ENCODE data around the gene CDC45.

Gene CDC45

DNA sequence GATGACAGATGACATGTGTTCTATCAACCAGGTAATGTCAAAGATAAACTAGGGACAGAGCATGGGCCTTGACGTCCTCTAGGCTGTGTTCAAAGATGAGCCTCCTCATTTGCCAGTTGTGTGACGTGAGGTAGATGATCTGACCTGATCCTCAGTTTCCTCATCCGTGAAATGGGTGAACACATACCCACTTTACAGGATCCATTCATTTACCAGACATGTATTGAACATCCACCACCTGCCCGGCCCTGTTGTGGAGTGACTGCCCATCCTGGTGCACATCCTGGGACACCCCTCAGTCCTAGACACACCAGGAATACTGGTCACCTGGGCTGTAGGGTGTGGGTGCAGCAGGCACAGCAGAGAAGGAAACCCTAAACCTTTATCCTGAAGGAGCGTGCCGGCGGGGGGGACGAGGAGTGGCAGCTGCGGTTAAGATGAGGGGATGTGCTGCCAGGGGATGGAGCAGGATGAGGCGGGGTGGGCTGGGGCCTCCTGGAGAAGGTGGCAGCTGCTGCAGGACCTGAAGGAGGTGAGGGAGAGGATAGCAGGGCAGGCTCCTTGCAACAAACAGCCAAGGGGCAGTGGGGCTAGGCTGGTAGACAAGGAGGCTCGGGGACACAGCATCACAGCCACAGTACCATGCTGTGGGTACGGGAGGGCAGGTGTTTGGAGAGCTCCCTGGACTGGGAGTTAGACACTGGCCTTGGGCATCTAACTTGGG, 36.1 kb downstream of the CDC45 start:
- TF ChIP-seq ZNF19 (tag by site-specific recombination; IDR thresholded peaks at IDR 0.05; ENCODE audit: low read depth) (no peak), ZNF529 (tag by site-specific recombination; IDR thresholded peaks at IDR 0.05; ENCODE audit: insufficient replicate concordance) (no peak), SETDB1 (IDR thresholded peaks at IDR 0.05; ENCODE audit: insufficient read length, low read length) (no peak), ZNF777 (tag by site-specific recombination; IDR thresholded peaks at IDR 0.05; ENCODE audit: borderline replicate concordance) (no peak), ZNF426 (tag by site-specific recombination; IDR thresholded peaks at IDR 0.05) (no peak), SP2 (tag by site-specific recombination; IDR thresholded peaks at IDR 0.05) (no peak), ZSCAN23 (tag by site-specific recombination; IDR thresholded peaks at IDR 0.05) (no peak), ZNF473 (tag by site-specific recombination; IDR thresholded peaks at IDR 0.05) (no peak), ZNF629 (tag by site-specific recombination; IDR thresholded peaks at IDR 0.05) (no peak), ZNF223 (tag by site-specific recombination; IDR thresholded peaks at IDR 0.05) (no peak), ZNF830 (tag by site-specific recombination; IDR thresholded peaks at IDR 0.05; ENCODE audit: low read depth) (no peak), ZNF140 (tag by site-specific recombination; IDR thresholded peaks at IDR 0.05) (no peak), GLI2 (tag by site-specific recombination; IDR thresholded peaks at IDR 0.05; ENCODE audit: borderline replicate concordance, low read depth) (no peak), ZBTB17 (tag by site-specific recombination; IDR thresholded peaks at IDR 0.05) (no peak), OVOL3 (tag by site-specific recombination; IDR thresholded peaks at IDR 0.05) (no peak)
- TF ChIP-seq, protein P1, sequence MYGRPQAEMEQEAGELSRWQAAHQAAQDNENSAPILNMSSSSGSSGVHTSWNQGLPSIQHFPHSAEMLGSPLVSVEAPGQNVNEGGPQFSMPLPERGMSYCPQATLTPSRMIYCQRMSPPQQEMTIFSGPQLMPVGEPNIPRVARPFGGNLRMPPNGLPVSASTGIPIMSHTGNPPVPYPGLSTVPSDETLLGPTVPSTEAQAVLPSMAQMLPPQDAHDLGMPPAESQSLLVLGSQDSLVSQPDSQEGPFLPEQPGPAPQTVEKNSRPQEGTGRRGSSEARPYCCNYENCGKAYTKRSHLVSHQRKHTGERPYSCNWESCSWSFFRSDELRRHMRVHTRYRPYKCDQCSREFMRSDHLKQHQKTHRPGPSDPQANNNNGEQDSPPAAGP (tag by site-specific recombination; IDR thresholded peaks at IDR 0.05) = no peak
- TF ChIP-seq, protein P2, sequence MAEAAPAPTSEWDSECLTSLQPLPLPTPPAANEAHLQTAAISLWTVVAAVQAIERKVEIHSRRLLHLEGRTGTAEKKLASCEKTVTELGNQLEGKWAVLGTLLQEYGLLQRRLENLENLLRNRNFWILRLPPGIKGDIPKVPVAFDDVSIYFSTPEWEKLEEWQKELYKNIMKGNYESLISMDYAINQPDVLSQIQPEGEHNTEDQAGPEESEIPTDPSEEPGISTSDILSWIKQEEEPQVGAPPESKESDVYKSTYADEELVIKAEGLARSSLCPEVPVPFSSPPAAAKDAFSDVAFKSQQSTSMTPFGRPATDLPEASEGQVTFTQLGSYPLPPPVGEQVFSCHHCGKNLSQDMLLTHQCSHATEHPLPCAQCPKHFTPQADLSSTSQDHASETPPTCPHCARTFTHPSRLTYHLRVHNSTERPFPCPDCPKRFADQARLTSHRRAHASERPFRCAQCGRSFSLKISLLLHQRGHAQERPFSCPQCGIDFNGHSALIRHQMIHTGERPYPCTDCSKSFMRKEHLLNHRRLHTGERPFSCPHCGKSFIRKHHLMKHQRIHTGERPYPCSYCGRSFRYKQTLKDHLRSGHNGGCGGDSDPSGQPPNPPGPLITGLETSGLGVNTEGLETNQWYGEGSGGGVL (tag by site-specific recombination; IDR thresholded peaks at IDR 0.05) = no peak
- TF ChIP-seq, protein P3, sequence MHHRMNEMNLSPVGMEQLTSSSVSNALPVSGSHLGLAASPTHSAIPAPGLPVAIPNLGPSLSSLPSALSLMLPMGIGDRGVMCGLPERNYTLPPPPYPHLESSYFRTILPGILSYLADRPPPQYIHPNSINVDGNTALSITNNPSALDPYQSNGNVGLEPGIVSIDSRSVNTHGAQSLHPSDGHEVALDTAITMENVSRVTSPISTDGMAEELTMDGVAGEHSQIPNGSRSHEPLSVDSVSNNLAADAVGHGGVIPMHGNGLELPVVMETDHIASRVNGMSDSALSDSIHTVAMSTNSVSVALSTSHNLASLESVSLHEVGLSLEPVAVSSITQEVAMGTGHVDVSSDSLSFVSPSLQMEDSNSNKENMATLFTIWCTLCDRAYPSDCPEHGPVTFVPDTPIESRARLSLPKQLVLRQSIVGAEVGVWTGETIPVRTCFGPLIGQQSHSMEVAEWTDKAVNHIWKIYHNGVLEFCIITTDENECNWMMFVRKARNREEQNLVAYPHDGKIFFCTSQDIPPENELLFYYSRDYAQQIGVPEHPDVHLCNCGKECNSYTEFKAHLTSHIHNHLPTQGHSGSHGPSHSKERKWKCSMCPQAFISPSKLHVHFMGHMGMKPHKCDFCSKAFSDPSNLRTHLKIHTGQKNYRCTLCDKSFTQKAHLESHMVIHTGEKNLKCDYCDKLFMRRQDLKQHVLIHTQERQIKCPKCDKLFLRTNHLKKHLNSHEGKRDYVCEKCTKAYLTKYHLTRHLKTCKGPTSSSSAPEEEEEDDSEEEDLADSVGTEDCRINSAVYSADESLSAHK (tag by site-specific recombination; IDR thresholded peaks at IDR 0.05) = no peak
- CTCF ChIA-PET = interaction anchor here (0.6 to 0.9 kb wide), 2 partner anchors 13 to 116 kb away, joined by 4 to 8 read pairs; no protein-coding TSS in a partner anchor
- no peak overlapping the region for H3K4me3 ChIP-seq (ENCODE audit: low read depth, low read length)
- no peak overlapping the region for H3K27ac ChIP-seq (ENCODE audit: extremely low read depth, low read depth, low read length)
- H3K36me3 ChIP-seq (ENCODE audit: control insufficient read depth in 2 of 2, insufficient read depth in 1 of 2, low read length in 2 of 2) = peaks cover 13 to 98% of the 10 kb centered on the region in 2 experiments
- POLR2A ChIA-PET = no interaction called here
- no peaks in the 10 kb centered on the region for H3K4me1 ChIP-seq (ENCODE audit: control insufficient read depth, insufficient read depth, low read length)
- no peaks in the 10 kb centered on the region for H3K9me3 ChIP-seq (ENCODE audit: control insufficient read depth, insufficient read depth, low read depth, low read length)

DNA sequence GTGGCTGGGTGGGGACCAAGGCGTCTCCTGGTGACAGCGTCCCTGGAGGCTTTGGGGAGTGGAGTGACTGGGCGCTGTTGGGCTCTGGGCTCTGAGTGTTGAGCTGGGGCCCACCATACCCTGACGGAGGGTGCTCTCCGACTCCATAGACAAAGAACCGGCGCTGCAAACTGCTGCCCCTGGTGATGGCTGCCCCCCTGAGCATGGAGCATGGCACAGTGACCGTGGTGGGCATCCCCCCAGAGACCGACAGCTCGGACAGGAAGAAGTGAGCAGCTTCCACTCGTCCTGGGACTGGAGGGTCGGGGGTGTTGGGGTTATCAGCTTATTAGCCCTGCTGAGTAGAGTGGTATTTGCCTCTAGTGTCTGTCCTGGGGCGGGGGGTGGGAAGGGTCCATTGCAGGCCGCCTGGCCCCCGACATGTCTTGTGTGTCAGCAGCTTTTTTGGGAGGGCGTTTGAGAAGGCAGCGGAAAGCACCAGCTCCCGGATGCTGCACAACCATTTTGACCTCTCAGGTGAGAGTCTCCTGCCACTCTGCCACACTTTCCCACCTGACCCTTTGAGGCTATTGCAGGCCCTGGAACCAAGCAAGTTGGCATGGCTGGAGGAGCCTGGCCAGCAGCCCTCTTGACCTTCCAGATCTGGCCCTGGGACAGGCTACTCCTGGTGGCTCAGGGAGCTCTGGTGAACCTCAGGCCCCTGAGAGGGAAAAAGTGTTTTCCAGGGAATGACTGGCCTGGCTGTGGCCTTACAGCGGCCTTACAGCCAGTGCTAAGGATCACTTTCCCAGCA, 36.9 kb downstream of the CDC45 start:
- Histone ChIP-seq H3K4me3 (ENCODE audit: low read depth, low read length) (no peak overlapping the region), H3K36me3 (ENCODE audit: control insufficient read depth in 2 of 2, insufficient read depth in 1 of 2, low read length in 2 of 2) (peaks cover 13 to 97% of the 10 kb centered on the region in 2 experiments), H3K27ac (ENCODE audit: extremely low read depth, low read depth, low read length) (no peak overlapping the region), H3K4me1 (ENCODE audit: control insufficient read depth, insufficient read depth, low read length) (no peaks in the 10 kb centered on the region), H3K9me3 (ENCODE audit: control insufficient read depth, insufficient read depth, low read depth, low read length) (no peaks in the 10 kb centered on the region)
- TF ChIP-seq, protein P4, sequence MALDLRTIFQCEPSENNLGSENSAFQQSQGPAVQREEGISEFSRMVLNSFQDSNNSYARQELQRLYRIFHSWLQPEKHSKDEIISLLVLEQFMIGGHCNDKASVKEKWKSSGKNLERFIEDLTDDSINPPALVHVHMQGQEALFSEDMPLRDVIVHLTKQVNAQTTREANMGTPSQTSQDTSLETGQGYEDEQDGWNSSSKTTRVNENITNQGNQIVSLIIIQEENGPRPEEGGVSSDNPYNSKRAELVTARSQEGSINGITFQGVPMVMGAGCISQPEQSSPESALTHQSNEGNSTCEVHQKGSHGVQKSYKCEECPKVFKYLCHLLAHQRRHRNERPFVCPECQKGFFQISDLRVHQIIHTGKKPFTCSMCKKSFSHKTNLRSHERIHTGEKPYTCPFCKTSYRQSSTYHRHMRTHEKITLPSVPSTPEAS (tag by site-specific recombination; IDR thresholded peaks at IDR 0.05) = no peak
- no peak for TF ChIP-seq TCF7L2 (IDR thresholded peaks at IDR 0.05; ENCODE audit: borderline replicate concordance, low read depth, low read length)
- no peak for TF ChIP-seq ZEB2 (tag by site-specific recombination; IDR thresholded peaks at IDR 0.05)
- TF ChIP-seq, protein P5, sequence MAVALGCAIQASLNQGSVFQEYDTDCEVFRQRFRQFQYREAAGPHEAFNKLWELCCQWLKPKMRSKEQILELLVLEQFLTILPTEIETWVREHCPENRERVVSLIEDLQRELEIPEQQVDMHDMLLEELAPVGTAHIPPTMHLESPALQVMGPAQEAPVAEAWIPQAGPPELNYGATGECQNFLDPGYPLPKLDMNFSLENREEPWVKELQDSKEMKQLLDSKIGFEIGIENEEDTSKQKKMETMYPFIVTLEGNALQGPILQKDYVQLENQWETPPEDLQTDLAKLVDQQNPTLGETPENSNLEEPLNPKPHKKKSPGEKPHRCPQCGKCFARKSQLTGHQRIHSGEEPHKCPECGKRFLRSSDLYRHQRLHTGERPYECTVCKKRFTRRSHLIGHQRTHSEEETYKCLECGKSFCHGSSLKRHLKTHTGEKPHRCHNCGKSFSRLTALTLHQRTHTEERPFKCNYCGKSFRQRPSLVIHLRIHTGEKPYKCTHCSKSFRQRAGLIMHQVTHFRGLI (tag by site-specific recombination; IDR thresholded peaks at IDR 0.05) = no peak
- no peak for TF ChIP-seq ZNF747 (tag by site-specific recombination; IDR thresholded peaks at IDR 0.05)
- no peak for TF ChIP-seq ZNF423 (tag by site-specific recombination; IDR thresholded peaks at IDR 0.05)
- no peak for TF ChIP-seq ZFHX2 (tag by site-specific recombination; conservative IDR thresholded peaks at IDR 0.05)
- TF ChIP-seq SP3 (tag by site-specific recombination; IDR thresholded peaks at IDR 0.05) = no peak
- no peak for TF ChIP-seq ZNF140 (tag by site-specific recombination; IDR thresholded peaks at IDR 0.05)
- POLR2A ChIA-PET = no interaction called here
- CTCF ChIA-PET = interaction anchor here (0.6 to 0.9 kb wide), 3 partner anchors 14 to 116 kb away, joined by 3 to 8 read pairs (median 4); partner anchors contain the start of gene CDC45

All from HEK293 (cell line).